ENCODE data around the gene ARHGAP42. TPM values are rescaled to one million over a fixed set of nuclear protein-coding genes. Genes with fewer than 3 reads are reported as not detected.

The ARHGAP42 gene
- total and polyA plus RNA-seq, 8 donors = 2.3 to 119 (median 39.3) TPM

- 74 to 88% (median 81%) methylated on average over 1 of the region's 1 CpG for WGBS, 5 donors
- TF ChIP-seq CTCF (IDR thresholded peaks at IDR 0.05) (no peak), EP300 (IDR thresholded peaks at IDR 0.05) (no peak), POLR2AphosphoS5 (IDR thresholded peaks at IDR 0.05) (no peak), POLR2A (IDR thresholded peaks at IDR 0.05) (no peak)
- no peak for DNase-seq
- H3K36me3 ChIP-seq = peaks cover 0 to 63% (median 40%) of the 10 kb centered on the region in 4 donors
- H3K27ac ChIP-seq = no peak overlapping the region
- intact Hi-C loops (cut with DNase I; ENCODE audit: low total_unique reads) = no loop called here
- H3K27me3 ChIP-seq = no peaks in the 10 kb centered on the region
- H3K4me1 ChIP-seq = no peaks in the 10 kb centered on the region
- H3K4me3 ChIP-seq = no peak overlapping the region
- no peaks in the 10 kb centered on the region for H3K9me3 ChIP-seq
Measured at GRCh38 chr11:100981196-100981824, 294.2 kb downstream of the ARHGAP42 start.

GRCh38 chr11:100984668-100985067 lies 297.6 kb downstream of the ARHGAP42 start:
- H3K27ac ChIP-seq = no peak overlapping the region
- H3K4me3 ChIP-seq = no peak overlapping the region
- intact Hi-C loops (cut with DNase I; ENCODE audit: low total_unique reads) = no loop called here
- 91 to 93% (median 92%) methylated on average over 3 of the region's 3 CpGs for WGBS, 5 donors
- no peaks in the 10 kb centered on the region for H3K4me1 ChIP-seq
- no peaks in the 10 kb centered on the region for H3K27me3 ChIP-seq
- no peak for TF ChIP-seq POLR2AphosphoS5 (IDR thresholded peaks at IDR 0.05)
- no peak for TF ChIP-seq CTCF (IDR thresholded peaks at IDR 0.05)
- no peak for TF ChIP-seq EP300 (IDR thresholded peaks at IDR 0.05)
- no peak for TF ChIP-seq POLR2A (IDR thresholded peaks at IDR 0.05)
- no peaks in the 10 kb centered on the region for H3K9me3 ChIP-seq
- peaks cover 0 to 51% (median 17%) of the 10 kb centered on the region in 4 donors for H3K36me3 ChIP-seq
- DNase-seq = no peak

GRCh38 chr11:100990931-100991330 lies 303.8 kb downstream of the ARHGAP42 start:
- Histone ChIP-seq H3K9me3 (no peaks in the 10 kb centered on the region), H3K27ac (no peak overlapping the region), H3K36me3 (peaks cover 0 to 27% (median 11%) of the 10 kb centered on the region in 4 donors), H3K4me1 (no peaks in the 10 kb centered on the region), H3K27me3 (no peaks in the 10 kb centered on the region), H3K4me3 (no peak overlapping the region)
- TF ChIP-seq CTCF (IDR thresholded peaks at IDR 0.05) = no peak
- DNase-seq = no peak
- intact Hi-C loops (cut with DNase I; ENCODE audit: low total_unique reads) = no loop called here
- WGBS, 5 donors = 90 to 97% (median 93%) methylated on average over 1 of the region's 1 CpG

GRCh38 chr11:100991541-100991940 lies 304.5 kb downstream of the ARHGAP42 start:
- 70 to 81% (median 74%) methylated on average over 2 of the region's 2 CpGs for WGBS, 5 donors
- TF ChIP-seq POLR2A (IDR thresholded peaks at IDR 0.05) = no peak
- no peak for TF ChIP-seq CTCF (IDR thresholded peaks at IDR 0.05)
- no peak for TF ChIP-seq POLR2AphosphoS5 (IDR thresholded peaks at IDR 0.05)
- TF ChIP-seq EP300 (IDR thresholded peaks at IDR 0.05) = no peak
- no peak for DNase-seq
- intact Hi-C loops (cut with DNase I; ENCODE audit: low total_unique reads) = no loop called here
- H3K4me1 ChIP-seq = no peaks in the 10 kb centered on the region
- H3K36me3 ChIP-seq = peaks cover 0 to 21% (median 9%) of the 10 kb centered on the region in 4 donors
- no peak overlapping the region for H3K4me3 ChIP-seq
- H3K27ac ChIP-seq = no peak overlapping the region
- H3K9me3 ChIP-seq = no peaks in the 10 kb centered on the region
- H3K27me3 ChIP-seq = no peaks in the 10 kb centered on the region

Measured in stomach (tissue), 9 donors.